HG02623 (cell line): ENCODE measurements around the gene SMIM13.

Experiments
- ATAC-seq: cut with Tn5 transposase; IDR thresholded peaks from one replicate; pipeline ENCODE4 v1.9.1; 2021; ENCODE audit warnings: moderate library complexity; ENCODE audit not compliant: unreplicated experiment

SMIM13 gene

DNA sequence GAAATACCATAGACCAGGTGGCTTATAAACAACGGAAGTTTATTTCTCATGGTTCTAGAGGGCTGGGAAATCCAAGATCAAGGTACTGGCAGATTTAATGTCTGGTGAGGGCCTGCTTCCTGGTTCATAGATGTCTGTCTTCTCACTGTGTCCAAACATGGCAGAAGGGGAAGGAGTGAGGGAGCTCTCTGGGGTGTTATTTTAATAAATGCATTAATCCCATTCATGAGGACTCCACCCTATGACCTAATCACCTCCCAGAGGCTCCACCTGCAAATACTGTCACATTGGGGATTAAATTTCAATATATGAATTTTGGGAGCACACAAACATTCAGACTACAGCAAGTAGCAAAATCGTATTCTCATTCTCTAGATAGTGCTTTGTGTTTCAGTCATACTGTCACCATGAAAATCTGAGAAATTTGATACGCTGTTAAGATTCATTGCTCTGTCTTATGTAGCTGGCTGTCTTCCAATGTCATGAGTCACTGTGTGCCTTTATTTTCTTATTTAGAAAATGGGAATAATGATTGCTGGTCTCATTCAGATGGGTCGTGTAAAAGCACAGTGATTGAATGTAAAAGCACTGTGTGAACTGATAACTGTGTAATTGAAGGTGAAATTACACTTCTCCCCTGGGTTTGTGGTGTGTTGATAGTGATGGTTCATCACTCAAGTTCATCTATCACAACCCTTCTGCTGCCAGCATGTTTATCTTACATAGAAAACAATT lies 26.8 kb downstream of the SMIM13 start:
- ATAC-seq: no peak

DNA sequence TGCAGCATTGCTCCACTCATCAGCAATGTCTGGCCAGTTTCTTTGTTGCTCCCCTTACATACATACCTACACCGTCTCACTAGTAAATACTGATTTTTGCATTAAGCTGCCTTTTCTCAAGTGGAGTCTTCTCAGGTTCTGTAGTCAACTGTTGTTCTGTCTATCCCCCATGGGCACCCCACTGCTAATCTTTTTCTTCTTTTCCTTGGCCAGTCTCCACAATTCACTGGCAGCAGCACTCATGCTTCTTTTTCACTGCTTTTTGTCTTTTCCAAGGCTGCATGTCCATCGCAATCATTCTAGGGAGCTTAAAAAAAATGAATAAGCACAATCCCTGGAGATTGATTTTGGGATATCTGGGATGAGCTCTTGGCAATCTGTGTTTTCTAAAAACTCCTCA lies 28.2 kb downstream of the SMIM13 start:
- no peak for ATAC-seq

DNA sequence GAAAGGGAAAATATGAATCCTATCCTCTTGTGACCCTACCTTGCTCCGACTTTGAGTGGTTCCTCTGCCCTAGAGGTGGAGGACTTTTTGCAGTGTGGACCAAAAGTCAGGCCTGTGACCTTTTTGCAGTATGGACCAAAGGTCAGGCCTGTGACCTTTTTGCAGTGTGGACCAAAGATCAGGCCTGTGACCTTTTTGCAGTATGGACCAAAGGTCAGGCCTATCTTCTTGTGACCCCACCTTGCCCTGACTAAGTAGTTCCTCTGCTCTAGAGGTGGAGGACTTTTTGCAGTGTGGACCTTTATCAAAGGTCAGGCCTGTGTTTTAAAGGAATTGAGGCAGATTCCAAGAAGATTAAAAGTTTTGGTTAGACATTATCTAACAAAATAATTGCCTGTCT lies 28.7 kb downstream of the SMIM13 start:
- ATAC-seq: no peak

DNA sequence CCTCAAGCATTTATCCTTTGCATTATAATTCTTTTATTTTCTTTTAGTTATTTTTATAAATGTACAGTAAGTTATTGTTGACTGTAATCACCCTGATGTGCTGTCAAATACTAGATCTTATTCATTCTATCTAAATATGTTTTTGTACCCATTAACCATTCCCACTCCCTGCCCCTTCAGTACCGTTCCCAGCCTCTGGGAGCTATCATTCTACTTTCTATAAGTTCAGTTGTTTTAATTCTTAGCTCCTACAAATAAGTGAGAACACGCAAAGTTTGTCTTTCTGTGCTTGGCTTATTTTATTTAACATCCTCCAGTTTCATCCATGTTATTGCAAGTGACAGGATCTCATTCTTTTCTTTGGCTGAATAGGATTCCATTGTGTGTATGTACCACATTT lies 30.3 kb downstream of the SMIM13 start:
- ATAC-seq: no peak

DNA sequence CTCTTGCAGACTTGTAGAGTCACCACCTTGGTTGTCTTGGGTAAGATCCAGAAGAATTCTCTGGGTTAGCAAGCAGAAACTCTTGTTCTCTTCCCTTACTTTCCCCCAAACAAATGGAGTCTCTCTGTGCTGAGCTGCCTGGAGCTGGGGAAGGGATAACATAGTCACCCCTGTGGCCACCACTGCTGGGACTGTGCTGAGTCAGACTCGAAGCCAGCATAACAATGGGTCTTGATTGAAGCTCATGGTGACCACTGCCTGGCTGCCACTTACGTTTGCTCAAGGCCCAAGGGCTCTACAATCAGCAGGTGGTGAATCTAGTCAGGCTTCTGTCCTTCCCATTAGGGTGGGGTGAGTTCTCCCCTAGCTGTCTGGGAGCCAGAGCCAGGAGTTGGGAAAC lies 33.2 kb downstream of the SMIM13 start:
- no peak for ATAC-seq

DNA sequence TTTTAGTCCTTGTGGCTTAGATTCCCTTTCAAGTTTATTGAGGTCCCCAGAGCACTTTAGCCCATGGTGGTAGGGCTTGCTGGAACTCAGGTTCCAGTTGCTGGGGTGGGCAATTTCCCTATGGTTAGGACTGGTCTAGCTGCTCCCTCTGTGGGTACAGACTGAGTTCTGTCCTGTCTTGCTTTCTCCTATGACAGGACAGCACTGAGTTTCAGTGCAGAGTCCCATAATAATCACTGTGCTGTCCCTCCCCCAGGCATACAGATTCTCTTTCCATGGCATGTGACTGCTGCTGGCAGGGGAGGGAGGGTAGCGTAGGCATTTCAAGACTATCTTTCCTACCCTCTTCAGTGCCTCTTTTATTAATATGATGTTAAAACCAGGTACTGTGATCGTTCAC lies 35.0 kb downstream of the SMIM13 start:
- ATAC-seq: no peak

DNA sequence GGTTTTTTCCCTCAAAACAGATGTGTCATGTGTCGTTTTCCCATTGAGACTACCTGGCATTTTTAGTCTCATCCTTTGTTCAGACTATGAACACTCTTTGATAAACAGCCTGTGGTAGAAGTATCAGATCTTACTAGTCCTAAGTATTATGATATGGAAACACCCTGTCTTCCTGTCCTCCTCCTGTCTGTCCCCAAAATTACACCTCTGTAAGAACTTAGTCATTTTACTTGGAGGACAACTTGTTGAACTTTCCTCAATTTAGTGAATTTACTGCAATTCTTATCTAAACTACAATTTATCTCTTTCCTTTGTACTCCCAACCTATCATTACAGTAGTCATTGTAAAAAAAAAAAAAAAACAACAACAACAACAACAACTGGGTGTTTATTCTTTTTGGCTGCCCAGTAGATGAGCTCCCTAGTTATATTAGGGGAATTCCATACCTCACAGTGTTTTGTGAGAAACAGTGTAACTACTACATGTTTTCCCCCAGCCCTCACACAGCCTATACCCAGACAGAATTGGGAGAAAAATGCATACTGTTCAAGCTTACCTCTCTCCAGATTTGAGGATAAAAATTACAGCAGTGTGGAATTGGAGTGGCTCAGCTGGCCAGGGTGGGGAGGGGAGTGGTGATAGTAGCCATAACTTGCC lies 36.4 kb downstream of the SMIM13 start:
- ATAC-seq: no peak

DNA sequence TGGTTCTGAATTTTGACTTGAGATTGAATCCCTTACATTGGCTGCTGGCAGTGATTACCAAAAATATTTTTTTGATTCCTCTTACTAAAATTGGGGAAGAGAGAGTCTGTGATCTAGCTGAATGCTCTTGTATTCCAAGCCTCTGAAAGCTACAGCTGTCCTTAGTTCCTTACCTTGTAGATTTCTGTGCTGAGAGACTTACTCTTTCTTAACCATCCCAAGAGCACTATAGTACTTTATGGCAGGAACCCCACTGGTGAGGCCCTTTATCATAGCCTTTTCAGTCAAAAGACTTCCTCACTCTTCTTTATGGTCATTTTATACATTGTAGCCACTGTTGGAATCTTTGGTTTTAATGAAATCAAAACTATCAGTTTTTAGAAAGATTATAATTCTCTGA lies 37.0 kb downstream of the SMIM13 start:
- no peak for ATAC-seq

DNA sequence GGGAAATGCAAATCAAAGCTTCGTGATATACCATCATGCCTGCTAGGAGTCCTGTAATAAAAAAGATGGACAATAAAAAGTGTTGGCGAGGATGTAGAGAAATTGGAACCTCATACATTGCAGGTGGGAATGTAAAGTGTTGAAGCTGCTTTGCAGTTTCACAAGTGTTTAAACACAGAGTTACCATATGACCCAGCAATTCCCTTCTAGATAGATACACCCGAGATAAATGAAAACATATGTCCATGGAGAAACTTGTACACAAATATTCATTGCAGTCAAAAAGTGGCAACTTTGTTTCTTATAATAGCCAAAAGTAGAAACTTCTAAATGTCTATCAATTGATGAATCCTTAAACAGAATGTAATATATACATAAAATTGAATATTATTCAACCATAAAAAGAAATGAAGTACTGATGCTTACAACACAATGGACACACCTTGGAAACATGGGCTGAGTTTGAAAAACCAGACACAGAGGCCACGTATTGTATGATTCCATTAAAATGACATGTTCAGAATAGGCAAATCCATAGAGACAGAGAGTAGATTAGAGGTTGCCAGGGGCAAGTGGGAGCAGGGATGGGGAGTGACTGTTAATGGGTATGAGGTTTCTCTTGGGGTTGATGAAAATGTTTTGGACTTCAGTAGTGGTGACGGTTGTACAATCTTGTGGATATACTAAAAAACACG lies 38.7 kb downstream of the SMIM13 start:
- no peak for ATAC-seq

DNA sequence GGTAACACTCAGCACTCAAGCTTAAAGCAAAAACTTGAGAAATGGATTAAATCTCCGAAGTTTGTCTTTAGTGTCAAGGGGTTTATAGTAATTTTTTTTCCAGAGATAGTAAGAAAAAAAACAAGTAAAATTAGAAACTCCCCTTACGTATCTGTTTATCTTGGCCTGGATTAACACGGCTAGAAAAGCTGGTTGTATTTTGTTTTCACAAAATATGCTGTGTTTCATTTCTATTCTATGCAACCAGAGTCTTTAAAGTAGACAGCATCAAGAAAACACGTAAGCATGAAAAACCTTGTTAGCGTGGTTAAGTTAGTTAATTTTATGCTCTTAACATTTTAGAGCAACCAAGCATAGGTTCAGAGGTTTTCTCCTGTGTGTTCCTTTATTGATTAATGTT lies 39.6 kb downstream of the SMIM13 start:
- no peak for ATAC-seq

DNA sequence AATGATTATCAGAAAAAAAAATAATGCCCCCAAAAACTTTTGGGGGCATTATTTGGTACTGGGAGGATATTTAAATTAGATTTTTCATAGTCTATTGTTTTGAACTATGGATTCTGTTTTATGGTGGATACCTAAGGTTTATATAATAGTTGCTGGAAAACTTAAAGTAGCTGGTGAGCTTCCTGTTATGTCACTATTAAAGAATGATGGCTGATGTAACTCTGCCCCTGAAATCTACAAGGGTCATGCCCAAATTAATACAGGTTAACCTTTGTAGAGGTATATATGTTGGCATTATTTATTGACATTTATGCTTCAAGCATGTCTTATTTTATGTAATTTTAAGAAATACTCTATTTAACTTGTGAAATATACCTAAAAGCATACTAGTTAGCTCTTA lies 43.2 kb downstream of the SMIM13 start:
- ATAC-seq: no peak

DNA sequence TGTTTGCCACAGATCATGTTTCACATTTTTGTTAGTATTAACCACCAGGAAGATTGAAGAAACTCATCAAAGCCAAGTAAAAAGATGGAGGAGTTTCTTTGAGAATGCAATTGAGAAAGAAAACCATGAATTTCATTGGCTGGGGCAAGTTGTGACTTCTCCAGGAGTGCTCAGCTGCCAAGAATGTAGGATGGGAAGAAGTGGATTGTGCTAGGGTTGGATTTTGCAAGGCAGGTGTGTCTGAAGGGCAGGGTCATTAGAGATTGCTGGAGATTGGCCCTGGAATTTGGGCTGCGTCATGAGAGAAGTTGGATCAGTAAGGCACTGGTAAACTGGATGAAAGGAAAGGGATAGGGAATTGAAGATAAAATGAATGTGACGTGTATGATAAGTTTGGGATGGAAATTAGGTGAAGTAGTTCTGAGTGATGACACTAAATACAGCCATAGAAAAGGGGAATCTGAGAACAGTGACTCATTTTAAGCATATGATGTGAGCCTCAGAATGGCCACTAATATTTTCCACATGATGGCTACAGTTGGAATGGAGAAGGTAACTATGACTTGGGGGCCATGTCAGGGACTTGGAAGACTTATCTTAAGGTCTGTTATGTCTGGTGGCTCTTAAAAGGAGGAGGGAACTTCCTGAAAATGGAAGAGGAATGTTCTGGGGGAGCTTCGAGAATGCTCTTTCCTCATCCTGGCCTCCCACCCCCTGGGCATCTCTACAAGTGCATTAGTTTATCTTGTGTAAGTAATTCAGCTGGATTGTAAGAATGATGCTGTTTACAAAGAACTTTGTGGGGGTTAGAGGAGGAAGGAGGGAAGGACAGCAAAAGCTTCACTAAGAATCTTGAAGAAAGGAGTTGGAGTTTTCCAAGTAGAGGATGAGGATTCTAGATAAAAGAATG lies 45.7 kb downstream of the SMIM13 start:
- no peak for ATAC-seq

DNA sequence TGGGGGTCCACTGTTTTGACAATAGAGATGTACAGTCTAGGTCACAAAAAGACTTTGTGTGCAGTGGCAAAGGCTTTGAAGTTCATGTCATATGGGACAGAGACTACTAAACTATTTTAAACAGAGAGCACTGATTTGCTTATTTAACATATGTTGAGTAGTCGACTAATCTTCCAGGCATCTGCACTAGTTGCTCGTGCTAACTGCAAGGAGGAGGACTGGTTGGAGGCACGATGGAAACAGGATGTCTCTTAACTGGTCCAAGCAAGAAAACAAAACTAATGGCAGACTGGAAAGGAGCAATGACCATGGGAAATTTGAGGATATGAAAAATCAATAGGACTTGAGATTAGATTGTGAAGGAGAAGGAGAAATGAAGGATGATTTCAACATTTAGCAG lies 46.4 kb downstream of the SMIM13 start:
- no peak for ATAC-seq

DNA sequence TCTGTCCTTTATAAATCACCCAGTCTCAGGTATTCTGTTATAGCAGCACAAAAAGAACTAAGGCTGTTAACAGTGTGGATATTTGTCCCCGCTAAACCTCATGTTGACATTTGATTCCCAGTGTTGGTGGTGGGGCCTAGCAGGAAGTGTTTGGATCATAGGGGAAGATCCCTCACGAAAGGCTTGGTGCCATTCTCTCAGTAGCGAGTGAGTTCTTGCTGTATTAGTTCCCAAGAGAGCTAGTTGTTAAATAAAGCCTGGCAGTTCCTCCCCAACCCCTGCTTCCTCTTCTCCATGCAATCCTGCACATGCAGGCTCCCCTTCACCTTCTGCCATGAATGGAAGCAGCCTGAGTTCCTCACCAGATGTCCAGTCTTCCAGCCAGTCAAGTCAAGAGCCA lies 47.7 kb downstream of the SMIM13 start:
- no peak for ATAC-seq

DNA sequence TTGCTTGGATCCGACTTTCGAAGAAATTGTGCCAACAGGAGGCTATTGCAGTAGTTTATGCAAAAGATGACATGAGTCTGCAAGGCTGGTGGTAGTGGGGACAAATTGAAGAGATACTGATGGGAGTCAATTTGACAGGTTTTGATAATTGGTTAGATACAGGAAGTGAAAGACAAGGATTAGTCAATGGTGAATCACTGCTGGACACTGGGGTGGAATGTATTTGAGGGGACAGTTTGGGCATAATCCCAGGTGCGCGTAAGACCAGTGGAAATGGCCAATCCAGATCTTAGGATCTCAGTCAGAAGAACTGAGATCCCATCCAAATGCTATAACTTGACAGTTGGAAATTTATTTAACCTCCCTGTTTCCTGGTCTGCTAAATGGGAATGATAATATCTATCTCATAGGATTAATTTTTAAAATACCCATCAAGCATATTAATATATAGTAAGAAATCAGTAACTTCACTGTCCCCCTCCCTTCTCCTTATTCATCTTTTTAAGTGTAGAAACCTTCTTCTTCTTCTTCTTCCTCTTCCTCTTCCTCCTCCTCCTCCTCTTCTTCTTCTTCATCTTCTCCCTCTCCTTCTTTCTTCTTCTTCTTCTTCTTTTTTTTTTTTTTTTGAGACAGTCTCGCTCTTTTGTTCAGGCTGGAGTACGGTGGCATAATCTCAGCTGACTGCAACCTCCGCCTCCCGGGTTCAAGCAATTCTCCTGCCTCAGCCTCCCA lies 48.8 kb downstream of the SMIM13 start:
- ATAC-seq: no peak

DNA sequence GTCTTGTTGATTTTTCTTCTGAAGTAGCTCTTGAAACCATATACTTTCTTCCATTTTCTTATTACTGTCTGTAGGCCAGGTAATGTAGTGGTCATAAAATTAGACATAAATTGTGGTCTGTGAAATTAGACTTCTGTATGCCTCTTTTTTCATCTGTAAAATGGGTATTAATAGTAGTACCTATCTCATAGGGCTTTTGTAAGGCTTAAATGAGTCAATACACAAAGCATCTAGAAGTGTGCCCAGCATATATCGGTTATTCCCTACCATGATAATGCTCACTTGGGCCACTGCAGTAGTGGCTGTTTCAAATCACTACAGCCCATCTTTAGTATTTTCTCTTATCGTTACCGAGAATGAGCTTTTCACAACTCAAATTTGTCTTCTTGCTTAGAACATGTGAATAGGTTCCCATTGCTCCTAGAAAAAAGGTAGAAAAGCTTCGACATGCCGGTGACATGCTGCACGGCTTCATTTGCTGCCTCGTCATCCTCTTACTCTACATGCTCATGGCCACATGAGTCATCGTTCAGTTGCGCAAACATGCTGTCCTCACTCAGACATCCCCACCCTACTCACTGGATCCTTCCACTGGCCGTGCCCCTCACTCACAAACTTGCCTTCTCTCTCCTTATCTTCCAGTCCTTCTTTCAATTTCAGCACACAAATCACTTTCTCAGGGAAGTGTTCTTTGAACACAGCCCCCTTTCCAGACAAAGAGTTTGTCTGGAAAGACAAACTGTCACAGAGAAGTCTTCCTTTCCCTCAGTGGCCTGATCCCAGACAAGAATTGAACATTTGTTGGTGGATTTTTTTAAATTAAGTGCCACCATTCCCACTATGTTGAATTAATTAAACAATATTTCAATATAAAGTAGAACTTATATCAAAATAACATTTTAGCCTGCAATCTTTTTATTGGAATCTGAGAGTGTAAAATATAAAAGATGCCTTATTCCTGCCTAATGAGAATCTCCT lies 50.0 kb downstream of the SMIM13 start:
- no peak for ATAC-seq

DNA sequence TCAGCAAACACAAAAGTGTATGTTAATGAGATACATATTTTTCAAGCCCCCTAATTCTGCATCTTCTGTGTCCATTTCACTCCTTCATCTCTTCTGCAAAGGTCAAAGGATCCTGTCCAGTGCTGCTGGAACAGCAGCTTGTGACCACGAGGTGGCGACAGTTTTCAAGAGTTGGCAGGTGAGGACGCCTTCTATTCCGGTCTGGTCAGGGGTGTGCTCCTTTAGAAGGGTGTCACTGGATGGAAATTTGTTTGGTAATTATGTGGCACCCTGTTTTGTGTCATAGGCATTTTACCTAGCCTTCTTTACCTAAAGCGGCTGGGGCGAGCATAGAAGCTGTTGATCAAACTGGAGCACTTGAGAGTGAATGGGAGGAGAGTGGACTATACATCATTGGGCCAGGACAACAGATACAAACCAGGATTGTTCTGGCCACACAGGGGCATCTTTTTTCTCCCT lies 50.8 kb downstream of the SMIM13 start:
- peak; percentile 84 for ATAC-seq

DNA sequence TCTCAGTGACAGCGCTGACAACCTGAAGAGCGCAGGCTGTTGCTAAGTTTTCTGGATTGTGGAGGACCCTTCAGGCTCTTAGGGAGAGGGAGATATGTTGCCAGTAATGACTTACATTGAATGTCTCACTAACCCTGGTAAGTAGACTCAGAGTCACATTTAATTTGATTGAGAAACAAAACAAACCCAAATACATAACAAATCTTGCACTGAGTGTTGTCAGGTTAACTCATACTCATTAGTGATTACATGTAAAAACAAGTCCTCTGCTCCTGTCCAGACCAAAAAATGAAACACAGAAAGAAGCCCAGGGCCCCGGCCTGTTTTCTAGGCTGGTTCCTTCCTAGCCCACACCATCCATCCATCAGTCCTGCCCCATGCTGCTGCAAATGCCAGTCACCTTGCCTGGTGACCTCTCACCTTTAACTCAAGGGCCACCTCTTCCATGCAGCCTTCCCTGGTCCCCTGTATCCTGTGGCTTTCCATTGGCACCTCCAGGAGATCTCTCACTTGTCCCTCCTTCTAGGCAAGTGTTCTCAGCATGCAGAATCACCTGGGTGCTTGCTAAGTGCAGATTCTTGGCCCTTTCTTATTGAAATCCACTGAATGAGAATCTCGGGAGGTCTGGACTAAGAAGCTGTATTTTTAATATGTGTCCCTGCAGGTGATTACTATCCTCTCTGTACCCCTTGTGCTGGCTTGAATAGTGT lies 52.6 kb downstream of the SMIM13 start:
- no peak for ATAC-seq

DNA sequence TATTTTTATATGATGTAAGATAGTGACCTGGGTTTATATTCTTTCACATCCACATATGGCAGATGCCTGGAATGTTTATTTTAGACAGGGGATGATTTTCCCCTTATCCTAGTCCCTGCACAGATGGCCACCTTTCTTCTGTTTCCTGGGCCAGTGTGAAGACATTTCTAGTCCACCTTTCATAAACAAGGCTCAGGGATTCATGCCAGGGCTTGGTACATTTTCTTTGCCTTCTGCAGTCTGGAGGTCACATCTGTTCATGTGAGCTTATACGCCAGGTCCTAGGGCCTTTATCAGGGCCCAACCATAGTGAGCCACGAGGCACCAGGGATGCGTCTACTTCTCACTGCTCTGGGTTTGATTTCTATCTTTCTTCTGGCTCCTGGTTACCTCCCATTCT lies 55.9 kb downstream of the SMIM13 start:
- ATAC-seq: no peak
